ENCODE data around the gene PCMTD2. TPM values are rescaled to one million over a fixed set of nuclear protein-coding genes. Genes with fewer than 3 reads are reported as not detected.

The PCMTD2 gene
- total and polyA plus RNA-seq, 2 of the 8 experiments (the other 6 are each of a cell fraction or from before 2014, with no cell fraction given): 21.4 to 55.1 TPM

DNA sequence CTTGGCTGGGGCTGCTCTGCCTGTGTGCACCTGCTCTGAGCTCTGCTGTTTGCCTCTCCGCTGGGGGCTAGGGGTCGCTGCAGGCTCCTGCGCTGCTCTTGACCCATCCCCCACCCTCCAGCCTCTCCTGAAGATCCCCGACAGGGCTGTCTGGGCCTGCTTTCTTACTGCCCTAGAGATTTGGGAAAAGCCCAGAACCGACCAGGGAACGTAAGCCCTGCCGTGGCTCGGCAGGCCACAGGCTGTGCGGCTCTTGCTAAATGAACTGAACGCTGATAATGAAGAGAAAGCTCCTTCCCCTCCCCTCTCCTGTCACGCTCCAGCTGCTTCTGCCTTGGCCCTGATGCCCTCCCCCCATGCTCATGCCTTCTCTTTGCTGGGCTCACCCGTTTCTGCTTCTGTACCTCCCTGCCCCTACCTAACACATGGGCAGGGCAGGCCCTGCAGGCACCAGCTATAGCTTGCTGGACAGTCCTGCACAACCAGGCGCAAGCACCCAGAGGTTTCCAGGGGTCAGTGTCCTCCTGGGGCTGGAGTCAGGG, 32.0 kb upstream of the PCMTD2 start:
- 0 out of 2 replicates have a peak overlapping the region, but pooled peaks have one; percentile 19 for H2AFZ ChIP-seq (ENCODE audit: low read length)
- no peak overlapping the region for H3K56ac ChIP-seq (replicated peaks; ENCODE audit: insufficient read length, low read depth, low read length)
- CTCF ChIA-PET (ENCODE audit: partially characterized antibody): interaction anchor here (0.9 to 3.9 kb wide), 30 partner anchors 10 to 170 kb away, joined by 3 to 41 read pairs (median 6); partner anchors contain the start of genes LKAAEAR1 and PCMTD2
- H3K4me2 ChIP-seq (ENCODE audit: insufficient read depth in 1 of 2, low read depth in 2 of 2, low read length in 2 of 2): peak overlapping the region; percentile 57 to 61
- 25% methylated on average over 13 of the region's 13 CpGs; no CpG with 5 or more reads in 1 of the 2 experiments for WGBS, 2 experiments (ENCODE audit: extremely low coverage in 1 of 2, insufficient coverage in 1 of 2, insufficient read length in 1 of 2, insufficient replicate concordance in 2 of 2, low coverage in 1 of 2, low lambda C conversion rate in 2 of 2, missing lambda C conversion rate in 1 of 2)
- peak overlapping the region; percentile 14; the same call in 1 of the 2 replicates for H2BK15ac ChIP-seq (ENCODE audit: low read length)
- no peaks in the 10 kb centered on the region for H4K20me1 ChIP-seq (replicated peaks in 1 of 2; ENCODE audit: control insufficient read depth in 1 of 2, insufficient read depth in 2 of 2, low read length in 2 of 2)
- H3K4me1 ChIP-seq (replicated peaks in 1 of 4; ENCODE audit: control insufficient read depth in 3 of 4, insufficient read depth in 4 of 4, low read length in 3 of 4): peaks cover 0 to 12% (median 10%) of the 10 kb centered on the region in 4 experiments; a peak in 6 of 7 replicates
- no peak overlapping the region for H3K27ac ChIP-seq (ENCODE audit: low read depth, low read length)
- peak overlapping the region; percentile 4; the same call in 1 of the 2 replicates for H4K8ac ChIP-seq (ENCODE audit: extremely low read depth, insufficient read depth, low read length)
- H2BK5ac ChIP-seq (ENCODE audit: low read depth, low read length): peak overlapping the region; percentile 89; the same call in 1 of the 2 replicates
- no peaks in the 10 kb centered on the region for H3K23me2 ChIP-seq (ENCODE audit: low read depth, low read length)
- no peak overlapping the region for H3K14ac ChIP-seq (ENCODE audit: insufficient read length)
- H3K4ac ChIP-seq (replicated peaks; ENCODE audit: insufficient read length, low read depth, low read length): no peak overlapping the region
- H3K79me1 ChIP-seq (ENCODE audit: low read depth, low read length): no peaks in the 10 kb centered on the region
- no peak overlapping the region; a peak in 1 of 8 replicates for H3K4me3 ChIP-seq (ENCODE audit: extremely low read depth in 1 of 4, insufficient read depth in 2 of 4, low read depth in 3 of 4, low read length in 4 of 4)
- peak overlapping the region; percentile 45; the same call in 1 of the 2 replicates for H2BK12ac ChIP-seq (ENCODE audit: low read depth, low read length)
- peak overlapping the region; percentile 0 for H4K5ac ChIP-seq (ENCODE audit: insufficient read length, low read depth, low read length)
- no peaks in the 10 kb centered on the region for H3K27me3 ChIP-seq (replicated peaks in 1 of 4; ENCODE audit: control insufficient read depth in 3 of 4, extremely low read depth in 1 of 4, insufficient read depth in 3 of 4, low read length in 3 of 4)
- H3K36me3 ChIP-seq (ENCODE audit: control insufficient read depth in 2 of 4, insufficient read depth in 4 of 4, low read length in 3 of 4): no peaks in the 10 kb centered on the region
- H3K23ac ChIP-seq (ENCODE audit: insufficient read length): no peak overlapping the region
- no peaks in the 10 kb centered on the region for H3K79me2 ChIP-seq (ENCODE audit: control insufficient read depth in 1 of 2, insufficient read depth in 2 of 2, low read length in 2 of 2)
- H4K91ac ChIP-seq (replicated peaks; ENCODE audit: insufficient read length, low read length): peak overlapping the region; percentile 47
- H2BK120ac ChIP-seq (replicated peaks; ENCODE audit: low read depth, low read length): no peak overlapping the region
- H2BK20ac ChIP-seq (ENCODE audit: low read length): peak overlapping the region; percentile 18; the same call in 1 of the 2 replicates
- FAIRE-seq (no peak), DNase-seq (ENCODE audit: low read depth in 1 of 2, low spot score in 2 of 2) (peak; percentile 63 to 88)
- H3K18ac ChIP-seq (ENCODE audit: extremely low read depth, low read length): peak overlapping the region; percentile 49
- POLR2A ChIA-PET (ENCODE audit: partially characterized antibody): interaction anchor here (0.9 to 2.1 kb wide), 4 partner anchors 14 to 85 kb away, joined by 4 to 11 read pairs (median 5); partner anchors contain the start of gene PCMTD2
- peak overlapping the region in 1 of 4 experiments; percentile 26; a peak in 1 of 7 replicates for H3K9ac ChIP-seq (replicated peaks in 1 of 4; ENCODE audit: extremely low read depth in 1 of 4, low read depth in 3 of 4, low read length in 3 of 4)
- H3K9me3 ChIP-seq (ENCODE audit: insufficient read depth in 2 of 2, low read depth in 1 of 2, low read length in 1 of 2): no peaks in the 10 kb centered on the region
- H2AK5ac ChIP-seq (ENCODE audit: low read depth, low read length): no peak overlapping the region
- TF ChIP-seq ASH2L (IDR thresholded peaks at IDR 0.05; ENCODE audit: low read length): peak; percentile 64
- TF ChIP-seq, protein P1, sequence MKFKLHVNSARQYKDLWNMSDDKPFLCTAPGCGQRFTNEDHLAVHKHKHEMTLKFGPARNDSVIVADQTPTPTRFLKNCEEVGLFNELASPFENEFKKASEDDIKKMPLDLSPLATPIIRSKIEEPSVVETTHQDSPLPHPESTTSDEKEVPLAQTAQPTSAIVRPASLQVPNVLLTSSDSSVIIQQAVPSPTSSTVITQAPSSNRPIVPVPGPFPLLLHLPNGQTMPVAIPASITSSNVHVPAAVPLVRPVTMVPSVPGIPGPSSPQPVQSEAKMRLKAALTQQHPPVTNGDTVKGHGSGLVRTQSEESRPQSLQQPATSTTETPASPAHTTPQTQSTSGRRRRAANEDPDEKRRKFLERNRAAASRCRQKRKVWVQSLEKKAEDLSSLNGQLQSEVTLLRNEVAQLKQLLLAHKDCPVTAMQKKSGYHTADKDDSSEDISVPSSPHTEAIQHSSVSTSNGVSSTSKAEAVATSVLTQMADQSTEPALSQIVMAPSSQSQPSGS (IDR thresholded peaks at IDR 0.05; ENCODE audit: low read length): no peak
- TF ChIP-seq CBX8 (IDR thresholded peaks at IDR 0.05; ENCODE audit: borderline replicate concordance, low read depth, low read length): no peak
- TF ChIP-seq POLR2A (IDR thresholded peaks at IDR 0.05; ENCODE audit: control extremely low read depth in 1 of 2, low read depth in 2 of 2, low read length in 2 of 2): no peak
- TF ChIP-seq BACH1 (IDR thresholded peaks at IDR 0.05; ENCODE audit: low read length): no peak
- no peak for TF ChIP-seq KDM4A (IDR thresholded peaks at IDR 0.05; ENCODE audit: low read depth, low read length, severe bottlenecking)
- no peak for TF ChIP-seq TBP (IDR thresholded peaks at IDR 0.05; ENCODE audit: low read depth, low read length)
- TF ChIP-seq SP2 (IDR thresholded peaks at IDR 0.05; ENCODE audit: low read length): no peak
- peak; percentile 64 for TF ChIP-seq TAF7 (optimal IDR thresholded peaks at IDR 0.05; ENCODE audit: borderline replicate concordance, low read depth, low read length)
- TF ChIP-seq JUN (IDR thresholded peaks at IDR 0.05; ENCODE audit: low read depth, low read length): no peak
- TF ChIP-seq CEBPB (IDR thresholded peaks at IDR 0.05; ENCODE audit: low read depth, low read length): no peak
- no peak for TF ChIP-seq SAP30 (IDR thresholded peaks at IDR 0.05; ENCODE audit: insufficient read depth, insufficient replicate concordance, low read length)
